A549 (cell line): Measurements from ENCODE around the gene TSC2. TPM values are rescaled to one million over a fixed set of nuclear protein-coding genes. Genes with fewer than 3 reads are reported as not detected.

Experiments used
- ATAC-seq, 2 experiments: fragments of 200-7000 bp in 1 of 2; fragments of >200 bp in 1 of 2; cut with Nextera tagmentation in 1 of 2; cut with Tn5 transposase in 1 of 2; 3 replicates each; pipeline versions ENCODE4 v1.8.0 to v1.9.1; 2018 to 2020; ENCODE audit warnings: mild to moderate bottlenecking in 1 of 2, moderate library complexity in 1 of 2
- CTCF ChIA-PET: fragments of 300-600 bp; sonication (Branson Sonifier 250); formaldehyde crosslinking; extraction: SDS; loops from one replicate; lab custom pipeline; 2021; ENCODE audit warnings: antibody characterized with exemption, inconsistent platforms; lab: Yijun Ruan, JAX
- POLR2A ChIA-PET: fragments of 350-600 bp; formaldehyde crosslinking; extraction: SDS; loops from one replicate; lab custom pipeline; 2021; ENCODE audit warnings: antibody characterized with exemption, inconsistent platforms; lab: Yijun Ruan, JAX
- DNase-seq, 2 experiments: peaks; one replicate each; pipeline versions ENCODE4 v3.0.0 to v3.0.0-alpha.2; 2011 to 2016; ENCODE audit warnings: low read depth in 1 of 2, low spot score in 1 of 2
- FAIRE-seq: peaks from 2 replicates; lab custom pipeline; 2011; peaks lifted over from hg19 to GRCh38; lab: Jason Lieb, UNC
- H3K27ac ChIP-seq, 2 experiments: fragments of >200 bp; sonication (Bioruptor Twin); formaldehyde crosslinking; 3 replicates each; pipeline ENCODE4 v1.5.1; 2016 to 2017
- H3K4me1 ChIP-seq: fragments of >200 bp; sonication (Bioruptor Twin); formaldehyde crosslinking; 3 replicates; pipeline ENCODE4 v1.6.1; 2016
- H3K4me2 ChIP-seq: fragments of >200 bp; sonication (Bioruptor Twin); formaldehyde crosslinking; 3 replicates; pipeline ENCODE4 v1.6.1; 2016
- H3K4me3 ChIP-seq: fragments of >200 bp; sonication (Bioruptor Twin); formaldehyde crosslinking; 3 replicates; pipeline ENCODE4 v1.5.1; 2016
- H3K9me3 ChIP-seq: fragments of >200 bp; sonication (Bioruptor Twin); formaldehyde crosslinking; 3 replicates; pipeline ENCODE4 v1.6.1; 2016
- ATOH8 ChIP-seq: fragments of 250-450 bp; sonication (Bioruptor Pico); IDR thresholded peaks from 2 replicates; pipeline ENCODE4 v1.5.0; 2020; ENCODE audit warnings: low read depth, mild to moderate bottlenecking, moderate library complexity
- CBX2 ChIP-seq: fragments of 200-600 bp; sonication (generic); IDR thresholded peaks from 2 replicates; pipeline ENCODE4 v1.6.1; 2016; ENCODE audit warnings: low read depth, mild to moderate bottlenecking, borderline replicate concordance
- CBX8 ChIP-seq: fragments of 200-600 bp; sonication (generic); IDR thresholded peaks from 2 replicates; pipeline ENCODE4 v1.6.1; 2016
- CHD2 ChIP-seq: fragments of 150-350 bp; IDR thresholded peaks from 2 replicates; pipeline ENCODE4 v1.6.1; 2014; ENCODE audit warnings: low read length; ENCODE audit not compliant: partially characterized antibody
- CHD4 ChIP-seq: fragments of 200-600 bp; sonication (generic); IDR thresholded peaks from 2 replicates; pipeline ENCODE4 v1.6.1; 2016; ENCODE audit warnings: antibody characterized with exemption, mild to moderate bottlenecking, borderline replicate concordance
- E2F6 ChIP-seq: IDR thresholded peaks from 2 replicates; pipeline ENCODE4 v1.6.1; 2012; ENCODE audit warnings: low read depth, borderline replicate concordance
- ELK1 ChIP-seq: fragments of 150-350 bp; IDR thresholded peaks from 2 replicates; pipeline ENCODE4 v1.6.1; 2014; ENCODE audit warnings: low read depth, mild to moderate bottlenecking, low read length
- ESRRA ChIP-seq: fragments of 150-350 bp; IDR thresholded peaks from 2 replicates; pipeline ENCODE4 v1.6.1; 2014; ENCODE audit warnings: mild to moderate bottlenecking, low read length, borderline replicate concordance
- FOXS1 ChIP-seq: fragments of 250-450 bp; sonication (Bioruptor Pico); IDR thresholded peaks from 2 replicates; pipeline ENCODE4 v1.5.0; 2020; ENCODE audit warnings: mild to moderate bottlenecking, moderate library complexity
- GATA3 ChIP-seq: IDR thresholded peaks from 2 replicates; pipeline ENCODE4 v1.6.1; 2012; ENCODE audit warnings: borderline replicate concordance
- HES2 ChIP-seq: fragments of >200 bp; sonication (Bioruptor Twin); formaldehyde crosslinking; IDR thresholded peaks from 2 replicates; pipeline ENCODE4 v1.6.1; 2016
- HMGXB4 ChIP-seq: fragments of 250-450 bp; sonication (Bioruptor Pico); IDR thresholded peaks from 2 replicates; pipeline ENCODE4 v1.5.0; 2021; ENCODE audit warnings: mild to moderate bottlenecking, moderate library complexity, borderline replicate concordance
- JUN ChIP-seq, 2 experiments: fragments of >200 bp; sonication (Bioruptor Twin); formaldehyde crosslinking; IDR thresholded peaks; 2 replicates in 1 of 2; 3 replicates in 1 of 2; pipeline ENCODE4 v1.6.1; 2016 to 2017
- MAFK ChIP-seq: fragments of 450-650 bp; IDR thresholded peaks from 2 replicates; pipeline ENCODE4 v1.6.1; 2014; ENCODE audit not compliant: partially characterized antibody
- MAX ChIP-seq: IDR thresholded peaks from 2 replicates; pipeline ENCODE4 v1.6.1; 2012
- MYC ChIP-seq: IDR thresholded peaks from 2 replicates; pipeline ENCODE4 v1.6.1; 2012; ENCODE audit warnings: mild to moderate bottlenecking, inconsistent platforms, low read length, improper control_type of control experiment, borderline replicate concordance
- NFE2L2 ChIP-seq: fragments of 150-350 bp; conservative IDR thresholded peaks from 2 replicates; pipeline ENCODE4 v1.6.1; 2014; ENCODE audit warnings: low read length
- NR3C1 ChIP-seq: fragments of >200 bp; sonication (Bioruptor Twin); formaldehyde crosslinking; IDR thresholded peaks from 3 replicates; pipeline ENCODE4 v1.6.1; 2017
- RARB ChIP-seq: fragments of 250-450 bp; sonication (Bioruptor Pico); IDR thresholded peaks from 2 replicates; pipeline ENCODE4 v1.8.0; 2021; ENCODE audit warnings: mild to moderate bottlenecking, moderate library complexity
- RCOR1 ChIP-seq: fragments of 150-350 bp; IDR thresholded peaks from 2 replicates; pipeline ENCODE4 v1.6.1; 2014; ENCODE audit warnings: antibody characterized with exemption, low read length, low read depth
- SMC3 ChIP-seq: fragments of >200 bp; sonication (Bioruptor Twin); formaldehyde crosslinking; IDR thresholded peaks from 3 replicates; pipeline ENCODE4 v1.6.1; 2018; ENCODE audit warnings: inconsistent platforms
- TFCP2L1 ChIP-seq: fragments of 250-450 bp; sonication (Bioruptor Pico); IDR thresholded peaks from 2 replicates; pipeline ENCODE4 v1.5.0; 2021; ENCODE audit warnings: mild to moderate bottlenecking
- TP53 ChIP-seq: fragments of 250-450 bp; sonication (Bioruptor Pico); IDR thresholded peaks from 2 replicates; pipeline ENCODE4 v1.5.0; 2021; ENCODE audit warnings: mild to moderate bottlenecking, moderate library complexity
- ZFP36 ChIP-seq: fragments of 450-650 bp; IDR thresholded peaks from 2 replicates; pipeline ENCODE4 v1.6.1; 2014; ENCODE audit warnings: borderline replicate concordance; ENCODE audit not compliant: partially characterized antibody
- ZNF302 ChIP-seq: fragments of 250-450 bp; sonication (Bioruptor Pico); IDR thresholded peaks from 2 replicates; pipeline ENCODE4 v1.9.0; 2021; ENCODE audit warnings: inconsistent platforms, mild to moderate bottlenecking, moderate library complexity
- ZSCAN20 ChIP-seq: fragments of 250-450 bp; sonication (Bioruptor Pico); IDR thresholded peaks from 2 replicates; pipeline ENCODE4 v1.8.0; 2022; ENCODE audit warnings: mild to moderate bottlenecking, moderate library complexity
- WGBS: methylation state at CpG from one replicate; pipeline ENCODE4 v1.1.6; 2017; ENCODE audit errors: missing lambda C conversion rate; 5-methylcytosine and 5-hydroxymethylcytosine counted together
- polyA plus RNA-seq, 4 experiments: library from polyadenylated mRNA; depleted of rRNA in 3 of 4; stranded (reverse); fragments of >200 nt; fragmentation: RNase III in 1 of 4; extraction: RNeasy Plus Mini Kit Qiagen cat#74134 plus additional on column Dnase treatment in 1 of 4; gene quantifications; 2 replicates in 3 of 4; 3 replicates in 1 of 4; pipeline ENCODE4 v1.2.3, GENCODE V29; 2011 to 2017

TSC2 gene
- polyA plus RNA-seq, 2 of the 4 experiments (the other 2 are of a cell fraction) = 32.6 to 47.3 TPM

GRCh38 chr16:2063861-2064260 lies 16.1 kb downstream of the TSC2 start:
- no peak for TF ChIP-seq ELK1
- TF ChIP-seq CBX8 = no peak
- no peak for TF ChIP-seq ESRRA
- TF ChIP-seq SMC3 = no peak
- no peak for TF ChIP-seq E2F6
- no peak for TF ChIP-seq GATA3
- no peak overlapping the region for H3K4me2 ChIP-seq
- DNase-seq (no peak), FAIRE-seq (no peak), ATAC-seq (no peak)
- CTCF ChIA-PET = interaction anchor here (1.0 to 2.3 kb wide), 5 partner anchors 8 to 77 kb away, joined by 3 to 8 read pairs (median 3); no protein-coding TSS in a partner anchor
- no peaks in the 10 kb centered on the region for H3K4me1 ChIP-seq
- H3K27ac ChIP-seq = no peak overlapping the region
- 95% methylated on average over 20 of the region's 25 CpGs for WGBS
- no peak overlapping the region for H3K4me3 ChIP-seq
- no peaks in the 10 kb centered on the region for H3K9me3 ChIP-seq
- POLR2A ChIA-PET = interaction anchor here (0.6 kb wide), 1 partner anchor 77 kb away, joined by 3 read pairs; no protein-coding TSS in a partner anchor

- Histone ChIP-seq H3K27ac (no peak overlapping the region), H3K4me2 (no peak overlapping the region), H3K4me1 (no peaks in the 10 kb centered on the region), H3K9me3 (no peaks in the 10 kb centered on the region), H3K4me3 (no peak overlapping the region)
- DNase-seq (no peak), ATAC-seq (no peak), FAIRE-seq (no peak)
- TF ChIP-seq SMC3 (no peak), TP53 (CRISPR knock-in tag) (no peak), RCOR1 (no peak), NFE2L2 (no peak), CHD4 (no peak), CBX2 (no peak), RARB (CRISPR knock-in tag) (no peak), MAX (no peak), ZFP36 (no peak), ZNF302 (no peak), CHD2 (no peak)
- POLR2A ChIA-PET = interaction anchor here (0.6 kb wide), 1 partner anchor 76 kb away, joined by 3 read pairs; no protein-coding TSS in a partner anchor
- CTCF ChIA-PET = interaction anchor here (1.0 to 2.3 kb wide), 5 partner anchors 9 to 76 kb away, joined by 3 to 8 read pairs (median 3); no protein-coding TSS in a partner anchor
- WGBS = 91% methylated on average over 7 of the region's 16 CpGs
Observed at GRCh38 chr16:2064368-2064945, 16.7 kb downstream of the TSC2 start.

- DNase-seq = no peak
- FAIRE-seq = no peak
- no peak overlapping the region for H3K27ac ChIP-seq
- WGBS = 93% methylated on average over 11 of the region's 11 CpGs
- POLR2A ChIA-PET = no interaction called here
- no peaks in the 10 kb centered on the region for H3K9me3 ChIP-seq
- CTCF ChIA-PET = interaction anchor here (0.8 to 2.7 kb wide), 4 partner anchors 10 to 75 kb away, joined by 3 to 15 read pairs (median 5); partner anchors contain the start of genes NTHL1 and TSC2
- ATAC-seq = no peak
- TF ChIP-seq E2F6 (no peak), ATOH8 (CRISPR knock-in tag) (no peak), MYC (no peak), TFCP2L1 (CRISPR knock-in tag) (no peak), CBX8 (no peak), HMGXB4 (CRISPR knock-in tag) (no peak), GATA3 (no peak), ZNF302 (no peak), HES2 (no peak), ZSCAN20 (CRISPR knock-in tag) (no peak), FOXS1 (CRISPR knock-in tag) (no peak), MAFK (no peak), NR3C1 (no peak), JUN (IDR thresholded peaks at IDR 0.05) (no peak), CHD2 (no peak), CHD4 (no peak), RARB (CRISPR knock-in tag) (no peak)
- TF ChIP-seq, all 56 proteins: peak for 0
- Histone ChIP-seq H3K4me3 (no peak overlapping the region), H3K4me1 (no peaks in the 10 kb centered on the region), H3K4me2 (no peak overlapping the region)
Observed at GRCh38 chr16:2066139-2066538, 18.4 kb downstream of the TSC2 start.
